Measurements from ENCODE around the gene ARID3A.
"Not testable (repeated sequence)": the region's sequence is repeated elsewhere in the genome, so short reads cannot be mapped to it uniquely, and the experiment has no call there.

Gene ARID3A

DNA sequence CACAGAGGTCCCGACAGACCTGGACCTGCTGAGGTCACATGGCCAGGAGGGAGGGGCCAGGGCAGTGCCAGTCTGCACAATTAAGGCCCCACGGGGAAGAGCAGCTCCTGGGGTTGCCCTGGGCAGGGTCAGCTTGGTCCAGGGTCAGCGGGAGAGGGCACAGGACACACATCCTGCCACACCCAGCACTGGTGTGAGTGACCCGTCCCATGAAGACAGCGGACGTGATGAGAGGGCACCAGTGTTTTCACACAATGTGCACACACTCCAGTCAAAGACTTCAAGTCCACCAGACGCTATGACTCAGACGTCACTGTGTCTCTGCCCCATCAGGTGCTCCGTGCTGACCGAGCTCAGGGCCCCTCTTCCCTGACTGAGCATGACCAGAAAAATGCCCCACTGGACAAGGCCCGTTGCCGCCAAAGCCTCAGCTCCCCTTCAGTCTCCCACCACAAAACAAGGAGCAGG, 90.8 kb downstream of the ARID3A start:
- TF ChIP-seq POU2F2 (IDR thresholded peaks at IDR 0.05; ENCODE audit: low read depth, low read length) (no peak), PAX5 (IDR thresholded peaks at IDR 0.05; ENCODE audit: insufficient read depth, low read length, severe bottlenecking) (no peak), POLR2A (IDR thresholded peaks at IDR 0.05; ENCODE audit: low read depth, low read length) (no peak), TAF1 (IDR thresholded peaks at IDR 0.05; ENCODE audit: low read depth, low read length) (no peak), POLR2AphosphoS5 (IDR thresholded peaks at IDR 0.05; ENCODE audit: low read depth, low read length) (no peak), SPI1 (IDR thresholded peaks at IDR 0.05; ENCODE audit: low read depth, low read length) (no peak)
- DNase-seq (ENCODE audit: insufficient read length, low spot score) (no peak), FAIRE-seq (no peak)

DNA sequence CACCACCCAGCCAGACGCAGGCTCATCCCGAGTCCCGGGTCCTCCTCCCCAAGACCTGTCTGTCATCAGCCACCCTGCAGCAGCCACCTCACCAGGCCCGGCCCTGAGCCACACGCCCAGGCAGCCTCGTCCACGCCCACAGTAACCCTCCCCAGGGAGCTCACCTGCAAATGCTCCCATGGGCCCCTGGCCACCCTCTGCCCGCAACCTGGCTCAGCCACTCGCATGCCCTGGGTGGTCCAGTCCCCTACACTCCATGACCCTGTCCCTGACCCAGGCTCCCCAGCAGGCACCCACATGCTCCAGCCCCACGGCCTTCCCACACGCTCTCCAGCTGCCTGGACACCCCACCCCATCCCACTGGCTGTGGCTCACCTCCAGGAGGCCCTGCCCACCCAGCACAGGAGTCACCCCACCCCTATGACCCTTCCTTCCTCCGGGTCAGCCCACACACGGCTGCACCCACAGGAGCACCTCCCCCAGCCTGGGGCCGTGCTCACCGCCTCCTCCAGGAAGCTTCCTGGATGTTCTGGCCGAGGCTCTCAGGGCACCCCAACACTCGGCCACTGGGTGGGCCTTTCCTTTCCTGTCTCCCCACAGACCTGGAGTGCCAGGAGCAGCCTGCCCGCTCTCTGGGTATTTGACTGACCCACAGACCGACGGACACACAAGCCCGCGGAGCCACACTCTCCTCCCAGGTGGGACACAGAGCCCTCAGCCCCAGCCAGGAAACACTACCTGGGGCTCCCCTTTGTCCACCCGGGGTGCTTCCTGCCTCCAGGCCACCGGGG, 91.5 kb downstream of the ARID3A start:
- no peak for FAIRE-seq
- TF ChIP-seq TAF1 (IDR thresholded peaks at IDR 0.05; ENCODE audit: low read depth, low read length), result no peak
- TF ChIP-seq POLR2AphosphoS5 (IDR thresholded peaks at IDR 0.05; ENCODE audit: low read depth, low read length), result 0 out of 2 replicates have a peak, but pooled peaks have one; percentile 36
- no peak for DNase-seq (ENCODE audit: insufficient read length, low spot score)

DNA sequence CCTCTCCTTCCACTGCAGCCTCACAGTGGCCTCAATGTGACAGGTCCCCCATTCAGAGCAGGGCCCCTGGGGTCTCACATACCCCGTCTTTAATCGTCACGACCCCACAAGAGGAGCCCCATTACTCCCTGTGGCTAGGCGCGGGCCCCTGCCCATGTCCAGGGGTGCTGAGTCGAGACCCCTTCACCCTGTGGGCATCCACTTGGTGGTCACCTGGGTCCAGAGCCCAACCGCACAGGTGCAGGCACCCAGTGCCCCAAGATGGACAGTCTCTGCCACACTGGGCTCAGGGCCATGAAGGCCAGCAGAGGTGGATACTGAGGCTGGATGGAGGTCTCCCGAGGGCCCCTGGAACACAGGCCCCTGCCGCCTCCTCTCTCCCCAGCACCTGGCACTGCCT, 92.1 kb downstream of the ARID3A start:
- FAIRE-seq (no peak), DNase-seq (ENCODE audit: insufficient read length, low spot score) (no peak)
- TF ChIP-seq POLR2AphosphoS5 (IDR thresholded peaks at IDR 0.05; ENCODE audit: low read depth, low read length) (no peak), SPI1 (IDR thresholded peaks at IDR 0.05; ENCODE audit: low read depth, low read length) (no peak), POLR2A (IDR thresholded peaks at IDR 0.05; ENCODE audit: low read depth, low read length) (no peak), POU2F2 (IDR thresholded peaks at IDR 0.05; ENCODE audit: low read depth, low read length) (no peak), TAF1 (IDR thresholded peaks at IDR 0.05; ENCODE audit: low read depth, low read length) (no peak), PAX5 (IDR thresholded peaks at IDR 0.05; ENCODE audit: insufficient read depth, low read length, severe bottlenecking) (no peak)

DNA sequence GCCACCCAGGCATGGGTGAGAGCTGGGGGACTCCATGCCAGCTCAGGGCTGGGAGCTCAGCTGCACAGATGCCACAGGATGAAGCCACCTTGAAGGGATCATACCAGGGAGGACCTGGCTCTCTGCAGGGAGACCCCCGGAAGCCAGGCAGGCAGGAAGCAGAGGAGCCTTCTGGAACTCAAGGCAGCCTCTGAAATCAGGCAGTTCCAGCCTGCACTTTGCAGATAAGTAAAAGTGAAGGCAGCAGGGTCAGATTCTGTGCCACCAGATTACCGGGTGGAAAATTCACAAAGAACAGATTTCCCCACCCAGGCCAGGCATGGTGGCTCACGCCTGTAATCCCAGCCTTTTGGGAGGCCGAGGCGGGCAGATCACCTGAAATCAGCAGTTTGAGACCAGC, 92.6 kb downstream of the ARID3A start:
- TF ChIP-seq TAF1 (IDR thresholded peaks at IDR 0.05; ENCODE audit: low read depth, low read length), result no peak
- DNase-seq (ENCODE audit: insufficient read length, low spot score) (no peak), FAIRE-seq (no peak)

DNA sequence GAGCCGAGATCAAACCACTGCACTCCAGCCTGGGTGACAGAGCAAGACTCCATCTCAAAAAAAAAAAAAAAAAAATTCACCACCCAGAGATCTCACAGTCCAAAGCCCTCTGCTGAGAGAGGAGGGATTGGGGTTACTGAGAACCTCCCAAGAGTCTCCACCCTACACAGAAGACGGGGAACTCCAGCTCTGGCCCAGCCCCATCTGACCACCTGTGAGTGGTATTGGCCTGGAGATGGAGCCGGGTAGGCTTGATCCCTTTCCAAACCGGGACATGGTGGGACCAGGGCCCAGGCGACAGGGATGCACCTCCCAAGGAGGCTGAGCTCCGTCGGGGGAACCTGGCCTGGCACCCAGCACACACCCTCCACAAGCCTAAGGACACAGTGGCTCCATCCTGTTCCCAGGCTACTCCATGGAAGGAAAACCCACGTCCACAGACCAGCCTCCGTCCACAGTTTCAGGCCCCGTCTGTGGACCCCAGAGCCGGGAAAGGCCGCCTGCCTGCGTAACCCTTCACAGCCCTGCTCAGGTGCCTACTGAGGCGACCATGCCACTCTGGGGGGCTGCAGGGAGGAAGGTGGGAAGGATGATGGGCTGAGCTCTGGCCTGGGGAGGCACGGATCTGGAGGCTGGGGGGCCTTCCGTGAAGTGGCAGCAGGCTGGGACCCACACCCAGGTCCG, 93.2 kb downstream of the ARID3A start:
- DNase-seq (ENCODE audit: insufficient read length, low spot score) (no peak), FAIRE-seq (no peak)
- TF ChIP-seq POU2F2 (IDR thresholded peaks at IDR 0.05; ENCODE audit: low read depth, low read length) (no peak), TAF1 (IDR thresholded peaks at IDR 0.05; ENCODE audit: low read depth, low read length) (no peak), SPI1 (IDR thresholded peaks at IDR 0.05; ENCODE audit: low read depth, low read length) (no peak), PAX5 (IDR thresholded peaks at IDR 0.05; ENCODE audit: insufficient read depth, low read length, severe bottlenecking) (no peak), POLR2A (IDR thresholded peaks at IDR 0.05; ENCODE audit: low read depth, low read length) (no peak), POLR2AphosphoS5 (IDR thresholded peaks at IDR 0.05; ENCODE audit: low read depth, low read length) (no peak)

DNA sequence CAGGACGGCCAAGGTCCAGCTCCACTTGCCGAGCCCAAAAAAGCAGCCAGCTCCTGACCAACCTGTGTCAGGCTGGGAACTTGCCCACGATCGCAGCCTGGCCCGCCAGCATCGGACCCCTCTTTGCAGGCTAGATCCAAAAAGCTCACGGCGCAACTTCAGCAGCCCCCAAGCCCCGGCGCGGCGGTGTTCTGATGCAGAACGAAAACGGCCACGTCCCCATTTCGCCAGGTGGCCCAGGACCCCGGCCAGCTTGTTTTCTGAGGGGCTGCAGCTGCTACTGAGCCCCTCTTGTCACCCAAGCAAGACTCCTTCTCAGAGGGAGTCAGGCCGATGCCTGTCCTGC, 93.8 kb downstream of the ARID3A start:
- no peak for TF ChIP-seq POLR2A (IDR thresholded peaks at IDR 0.05; ENCODE audit: low read depth, low read length)
- no peak for DNase-seq (ENCODE audit: insufficient read length, low spot score)
- FAIRE-seq, result no peak

DNA sequence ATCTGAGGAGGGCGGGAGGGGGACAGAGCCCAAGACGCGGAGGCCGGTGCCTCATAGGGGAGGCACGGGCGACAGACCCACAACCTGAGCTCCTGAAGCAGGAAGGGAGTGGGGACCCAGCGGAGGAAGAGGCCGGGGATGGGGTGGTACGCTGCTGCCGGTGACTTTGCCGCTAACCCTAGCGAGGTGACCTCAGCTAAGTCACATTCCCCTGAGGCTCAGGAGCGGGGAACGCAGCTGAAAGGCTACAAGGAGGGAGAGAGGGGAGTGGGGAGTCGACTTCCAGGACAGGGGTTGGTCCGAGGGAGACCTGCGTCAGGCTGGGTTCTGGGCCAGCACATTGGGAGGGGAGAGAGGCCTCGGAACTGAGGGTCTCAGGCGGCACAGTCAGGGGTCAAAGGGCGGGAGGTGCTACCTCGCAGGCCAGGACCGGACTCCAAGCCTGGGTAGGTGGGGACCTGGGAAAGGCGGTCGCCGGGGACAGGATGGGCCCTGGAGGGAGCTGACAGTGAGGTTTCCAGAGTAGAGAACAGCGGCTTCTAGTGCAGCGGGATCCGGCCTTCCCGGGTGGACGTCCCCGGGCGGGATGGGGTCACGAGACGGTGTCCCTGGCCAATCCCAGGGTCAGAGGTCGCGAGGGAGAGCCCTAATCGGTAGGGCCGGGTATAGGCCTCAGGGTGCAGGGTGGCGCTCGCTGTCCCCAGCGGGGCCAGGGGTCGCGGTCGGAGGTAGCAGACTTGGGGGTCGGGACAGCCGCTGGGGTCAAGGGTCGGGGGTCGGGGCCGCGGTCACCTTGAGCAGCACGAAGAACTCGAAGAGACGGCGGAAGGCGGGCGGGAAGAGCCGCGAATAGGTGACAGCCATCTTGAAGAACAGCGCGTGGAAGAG, 94.4 kb downstream of the ARID3A start:
- DNase-seq (ENCODE audit: insufficient read length, low spot score), result no peak
- FAIRE-seq, result peak; percentile 50
- TF ChIP-seq PAX5 (IDR thresholded peaks at IDR 0.05; ENCODE audit: insufficient read depth, low read length, severe bottlenecking) (no peak), POLR2A (IDR thresholded peaks at IDR 0.05; ENCODE audit: low read depth, low read length) (no peak), SPI1 (IDR thresholded peaks at IDR 0.05; ENCODE audit: low read depth, low read length) (no peak), TAF1 (IDR thresholded peaks at IDR 0.05; ENCODE audit: low read depth, low read length) (no peak), POU2F2 (IDR thresholded peaks at IDR 0.05; ENCODE audit: low read depth, low read length) (no peak), POLR2AphosphoS5 (IDR thresholded peaks at IDR 0.05; ENCODE audit: low read depth, low read length) (no peak; the same call in 1 of the 2 replicates)

DNA sequence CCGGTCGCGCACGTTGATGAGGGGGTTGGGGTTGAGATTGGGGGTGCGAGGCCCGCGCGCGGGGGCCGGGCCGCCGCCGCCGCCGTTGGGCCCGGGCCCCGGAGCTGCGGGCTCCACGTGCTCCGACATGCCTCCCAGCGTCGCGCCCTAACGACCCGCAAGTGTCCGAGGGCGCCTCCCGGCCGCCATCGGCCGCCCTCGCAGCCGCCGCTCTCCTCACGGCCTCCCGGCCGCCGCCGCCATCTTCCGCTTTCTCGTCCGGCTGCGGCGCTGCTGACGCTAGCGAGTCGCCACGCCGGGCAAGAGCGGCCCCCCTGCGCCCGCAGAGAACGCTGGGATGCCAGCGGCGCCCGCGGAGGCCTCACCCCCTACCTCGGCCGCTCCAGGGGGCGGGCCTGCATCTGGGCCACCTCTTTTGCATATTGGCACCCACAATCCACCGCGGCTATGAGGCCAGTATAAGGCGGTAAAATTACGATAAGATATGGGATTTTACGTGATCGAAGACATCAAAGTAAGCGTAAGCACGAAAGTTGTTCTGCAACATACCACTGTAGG, 95.1 kb downstream of the ARID3A start, which contains the start of gene TMEM259:
Gene TMEM259 (minus strand): TSS at position 256 of the 558 bp plus-strand sequence. CDS start 127 bp downstream, at position 129.
- FAIRE-seq (peak; percentile 99), DNase-seq (ENCODE audit: insufficient read length, low spot score) (peak; percentile 99)

DNA sequence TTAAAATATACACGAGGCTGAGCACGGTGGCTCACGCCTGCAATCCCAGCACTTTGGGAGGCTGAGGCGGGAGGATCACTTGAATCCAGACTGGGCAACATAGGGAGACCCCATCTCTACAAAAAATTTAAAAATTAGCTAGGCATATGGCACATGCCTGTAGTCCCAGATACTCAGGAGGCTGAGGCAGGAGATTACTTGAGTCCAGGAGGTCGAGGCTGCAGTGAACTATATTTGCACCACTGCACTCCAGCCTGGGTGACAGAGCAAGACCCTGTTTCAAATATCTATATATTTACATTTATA, 98.0 kb downstream of the ARID3A start:
- not testable (repeated sequence) for DNase-seq (ENCODE audit: insufficient read length, low spot score); FAIRE-seq

More for the DNA sequence above, 95.1 kb downstream of the ARID3A start, which contains the start of gene TMEM259:
- TF ChIP-seq TAF1 (IDR thresholded peaks at IDR 0.05; ENCODE audit: low read depth, low read length) (peak; percentile 96), SPI1 (IDR thresholded peaks at IDR 0.05; ENCODE audit: low read depth, low read length) (no peak), POLR2A (IDR thresholded peaks at IDR 0.05; ENCODE audit: low read depth, low read length) (no peak), POU2F2 (IDR thresholded peaks at IDR 0.05; ENCODE audit: low read depth, low read length) (peak; percentile 99), PAX5 (IDR thresholded peaks at IDR 0.05; ENCODE audit: insufficient read depth, low read length, severe bottlenecking) (no peak), POLR2AphosphoS5 (IDR thresholded peaks at IDR 0.05; ENCODE audit: low read depth, low read length) (no peak)

DNA sequence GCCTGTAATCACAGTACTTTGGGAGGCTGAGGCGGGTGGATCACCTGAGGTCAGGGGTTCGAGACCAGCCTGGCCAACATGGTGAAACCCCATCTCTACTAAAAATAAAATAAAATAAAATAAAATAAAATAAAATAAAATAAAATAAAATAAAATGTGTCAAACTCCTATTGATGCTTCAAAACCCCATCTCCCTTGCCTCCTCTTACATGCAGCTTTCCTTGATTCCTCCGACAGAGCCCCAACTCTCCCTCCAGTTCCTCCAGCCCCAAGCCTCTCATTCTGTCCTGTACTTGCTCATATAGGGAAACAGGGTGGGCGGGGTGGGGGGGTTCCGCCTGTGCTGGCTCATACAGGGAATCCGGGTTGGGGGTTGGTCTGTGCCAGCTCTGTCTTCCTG, 99.2 kb downstream of the ARID3A start:
- DNase-seq (ENCODE audit: insufficient read length, low spot score); FAIRE-seq: not testable (repeated sequence)
